HG03196 (cell line): Measurements from ENCODE around the gene NHLRC2.

Source experiments
- ATAC-seq: cut with Tn5 transposase; IDR thresholded peaks from one replicate; pipeline ENCODE4 v1.9.1; 2021; ENCODE audit not compliant: unreplicated experiment

Gene NHLRC2

DNA sequence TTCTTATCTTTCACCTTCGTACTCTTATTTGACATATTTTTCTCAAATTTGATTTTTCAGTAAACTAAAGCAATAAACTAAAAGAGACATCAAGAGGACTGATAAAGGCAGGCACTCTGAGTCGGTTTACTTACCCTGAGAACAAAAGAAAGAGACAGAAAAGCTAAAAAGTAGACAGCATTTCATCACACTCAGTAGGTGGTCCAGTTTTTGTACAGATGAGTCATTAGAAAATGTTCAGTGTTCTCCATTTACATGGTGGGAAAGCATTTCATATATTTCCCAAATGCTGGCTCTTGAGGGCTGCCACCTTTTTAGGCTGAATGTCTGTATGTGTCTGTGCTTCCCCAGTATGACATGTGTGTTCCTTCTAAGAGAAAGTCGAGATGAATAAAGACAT is 52.7 kb downstream of the NHLRC2 start:
- ATAC-seq: no peak

DNA sequence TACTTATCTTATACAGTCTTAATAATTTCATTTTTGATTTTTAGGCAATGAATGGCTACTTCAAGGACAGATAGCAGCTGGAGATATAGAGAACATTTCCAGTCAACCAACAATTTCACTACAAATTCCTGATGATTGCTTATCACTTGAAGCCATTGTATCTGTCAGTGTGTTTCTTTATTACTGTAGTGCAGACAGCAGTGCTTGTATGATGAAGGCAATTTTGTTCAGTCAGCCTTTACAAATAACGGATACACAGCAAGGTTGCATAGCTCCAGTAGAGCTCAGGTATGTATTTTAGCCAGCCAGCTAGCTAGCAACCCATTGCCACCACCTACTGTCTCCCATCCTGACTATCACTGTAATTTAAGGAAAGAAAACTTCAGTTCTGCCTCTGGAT is 53.8 kb downstream of the NHLRC2 start:
- no peak for ATAC-seq

DNA sequence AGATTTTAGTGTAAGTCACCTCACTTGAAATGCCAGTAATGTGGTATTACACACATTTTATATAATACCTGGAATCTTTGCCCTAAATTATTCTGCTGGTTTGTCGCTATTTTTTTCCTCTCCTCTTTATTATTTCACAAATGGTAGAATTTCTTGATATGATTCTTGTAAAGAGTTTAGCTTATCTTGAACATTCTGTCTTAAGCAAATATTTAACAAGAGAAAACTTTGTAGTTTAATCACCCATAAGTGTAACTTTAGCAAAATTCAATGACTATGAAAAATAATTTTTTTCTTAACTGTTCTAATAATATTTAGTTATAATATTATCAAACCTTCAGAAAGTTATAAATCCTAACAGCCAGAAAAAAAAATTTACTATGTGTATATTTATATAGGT is 56.7 kb downstream of the NHLRC2 start:
- no peak for ATAC-seq

DNA sequence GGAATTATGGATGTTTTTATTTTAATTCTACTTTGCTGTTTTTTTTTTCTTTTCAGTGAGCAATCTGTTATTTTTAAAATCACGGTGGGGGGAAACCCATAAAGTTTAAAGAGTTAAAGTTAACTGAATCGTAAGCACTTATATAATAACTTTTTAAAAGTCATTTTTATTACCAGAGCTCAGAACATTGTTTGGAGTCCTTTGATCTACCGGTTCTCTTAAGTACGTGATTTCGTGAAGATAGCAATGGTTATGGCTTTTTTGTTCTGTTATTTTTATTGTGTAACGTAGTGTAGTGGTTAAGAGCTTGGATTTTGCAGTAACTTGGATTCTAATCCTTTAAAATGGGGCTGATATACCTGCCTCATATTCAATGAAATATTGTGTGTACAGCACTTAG is 57.4 kb downstream of the NHLRC2 start:
- no peak for ATAC-seq

DNA sequence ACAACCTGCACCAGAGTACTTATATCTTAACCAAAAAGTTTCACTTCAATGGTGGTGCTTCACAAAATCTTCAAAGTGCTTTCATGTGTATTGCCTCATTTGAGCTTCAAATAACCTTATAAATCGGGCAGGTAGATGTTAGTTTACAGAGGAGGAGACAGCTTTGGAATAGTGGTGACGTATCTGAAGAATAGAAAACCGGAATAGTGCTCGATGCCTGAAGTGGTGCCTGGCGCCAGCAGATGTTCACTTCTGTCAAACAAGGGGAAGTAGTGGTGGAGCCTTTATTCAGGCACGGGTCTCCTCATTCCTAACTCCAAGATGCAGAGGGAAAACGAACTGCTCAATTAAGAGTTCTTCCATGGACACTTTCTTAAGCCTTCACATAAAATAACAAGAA is 58.1 kb downstream of the NHLRC2 start:
- no peak for ATAC-seq

DNA sequence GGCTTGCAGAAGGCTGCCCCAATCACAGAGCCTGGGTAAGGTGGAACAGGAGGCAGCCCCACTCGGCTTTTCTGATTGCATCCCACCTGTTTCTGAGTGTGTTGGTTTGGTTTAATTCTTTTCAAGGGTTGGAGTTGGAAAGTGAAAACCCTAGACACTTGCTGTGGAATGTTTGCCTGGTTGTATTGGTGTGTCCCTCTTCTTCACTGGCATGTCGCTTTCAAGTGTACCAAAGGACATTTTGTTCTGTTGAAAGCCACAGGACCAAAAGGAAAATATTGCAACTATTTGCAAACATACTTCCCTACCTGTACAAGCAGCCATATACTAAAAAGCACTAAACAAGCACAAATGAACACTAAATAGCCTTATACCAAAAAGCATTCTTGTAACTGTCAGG is 60.5 kb downstream of the NHLRC2 start:
- ATAC-seq: no peak

DNA sequence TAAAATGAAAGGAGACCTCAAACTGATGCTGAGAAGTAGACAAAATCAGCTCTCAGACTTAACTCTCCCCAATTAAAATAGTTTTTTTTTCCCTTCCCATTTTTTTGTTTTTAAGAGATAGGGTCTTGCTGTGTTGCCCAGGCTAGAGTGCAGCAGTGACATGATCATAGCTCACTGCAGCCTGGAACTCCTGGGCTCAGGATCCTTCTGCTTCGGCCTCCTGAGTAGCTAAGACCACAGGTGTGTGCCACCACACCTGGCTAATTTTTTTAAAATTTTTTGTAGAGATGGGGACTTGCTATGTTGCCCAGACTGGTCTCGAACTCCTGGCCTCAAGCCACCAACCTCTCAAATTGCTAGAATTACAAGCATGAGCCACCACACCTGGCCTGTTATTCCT is 61.1 kb downstream of the NHLRC2 start:
- ATAC-seq: no peak

DNA sequence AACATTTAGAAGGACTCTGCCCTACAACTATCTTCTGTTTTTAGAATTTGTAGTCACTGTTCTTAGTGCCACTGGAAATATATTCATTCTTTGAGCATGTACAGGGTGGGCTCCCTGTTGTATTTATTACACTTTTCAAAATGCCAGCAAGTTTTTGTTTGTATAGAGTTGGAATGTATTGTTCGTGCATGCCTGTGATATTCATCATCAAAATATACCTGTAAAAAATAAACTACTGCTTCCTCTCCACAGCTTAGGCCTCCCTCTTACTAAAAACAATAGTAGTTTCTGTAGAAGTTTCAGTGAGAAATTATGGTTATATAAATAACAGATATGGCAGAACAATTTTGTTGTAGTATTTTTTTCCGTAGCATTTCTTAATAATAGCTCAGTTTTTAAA is 61.6 kb downstream of the NHLRC2 start:
- no peak for ATAC-seq

DNA sequence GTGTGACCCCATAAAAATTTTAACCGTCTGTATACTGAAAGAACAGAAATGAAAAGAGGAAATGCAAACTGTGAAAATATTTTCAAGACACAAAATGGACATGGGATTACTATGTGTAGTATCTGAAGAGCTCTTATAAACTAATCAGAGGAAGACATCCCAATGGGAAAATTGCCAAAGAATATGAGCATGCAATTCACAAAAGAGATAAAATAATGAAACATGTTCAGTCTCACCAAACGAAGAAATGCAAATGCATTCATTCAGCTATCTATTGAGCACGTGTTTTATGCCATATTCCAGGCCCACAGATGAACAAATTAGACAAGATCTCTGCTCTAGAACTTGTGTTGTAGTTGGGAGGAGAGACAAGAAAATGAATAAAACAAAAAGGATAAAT is 63.2 kb downstream of the NHLRC2 start:
- no peak for ATAC-seq

DNA sequence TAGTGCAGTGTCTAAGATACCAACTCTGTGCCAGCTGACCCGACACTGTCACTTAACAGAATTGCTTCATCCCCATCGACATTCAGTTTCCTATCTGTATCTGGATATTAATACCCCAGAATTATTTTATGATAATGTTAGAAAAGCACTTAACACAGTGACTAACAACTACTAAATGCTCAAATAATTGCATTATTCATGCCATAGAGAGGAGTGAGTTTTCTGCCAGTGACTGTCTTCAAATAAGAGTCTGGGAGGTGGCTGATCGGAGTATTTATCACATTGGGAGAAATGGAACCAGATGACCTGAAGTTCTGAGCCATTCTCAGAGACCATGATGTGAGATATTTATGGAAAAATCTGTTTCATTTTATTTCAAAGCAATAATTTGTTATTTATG is 65.7 kb downstream of the NHLRC2 start:
- no peak for ATAC-seq

DNA sequence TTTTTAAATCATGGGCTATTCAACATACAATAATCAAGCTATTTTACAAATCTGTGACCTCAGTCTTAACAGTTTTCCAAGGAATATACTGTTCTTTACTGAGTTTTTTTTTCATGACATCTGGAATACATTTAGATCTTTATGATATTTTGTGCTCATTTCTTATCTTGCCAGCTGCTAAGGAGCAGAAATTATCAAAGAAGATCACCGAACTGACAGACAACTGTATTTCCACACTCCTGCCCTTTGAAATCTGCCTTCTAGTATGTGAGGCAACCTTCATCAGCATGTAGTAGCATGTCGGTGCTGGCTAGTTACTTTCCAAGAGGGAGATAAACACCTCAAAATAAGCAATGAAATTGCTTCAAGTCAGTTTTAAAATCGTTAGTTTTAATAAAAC is 66.4 kb downstream of the NHLRC2 start:
- ATAC-seq: no peak

DNA sequence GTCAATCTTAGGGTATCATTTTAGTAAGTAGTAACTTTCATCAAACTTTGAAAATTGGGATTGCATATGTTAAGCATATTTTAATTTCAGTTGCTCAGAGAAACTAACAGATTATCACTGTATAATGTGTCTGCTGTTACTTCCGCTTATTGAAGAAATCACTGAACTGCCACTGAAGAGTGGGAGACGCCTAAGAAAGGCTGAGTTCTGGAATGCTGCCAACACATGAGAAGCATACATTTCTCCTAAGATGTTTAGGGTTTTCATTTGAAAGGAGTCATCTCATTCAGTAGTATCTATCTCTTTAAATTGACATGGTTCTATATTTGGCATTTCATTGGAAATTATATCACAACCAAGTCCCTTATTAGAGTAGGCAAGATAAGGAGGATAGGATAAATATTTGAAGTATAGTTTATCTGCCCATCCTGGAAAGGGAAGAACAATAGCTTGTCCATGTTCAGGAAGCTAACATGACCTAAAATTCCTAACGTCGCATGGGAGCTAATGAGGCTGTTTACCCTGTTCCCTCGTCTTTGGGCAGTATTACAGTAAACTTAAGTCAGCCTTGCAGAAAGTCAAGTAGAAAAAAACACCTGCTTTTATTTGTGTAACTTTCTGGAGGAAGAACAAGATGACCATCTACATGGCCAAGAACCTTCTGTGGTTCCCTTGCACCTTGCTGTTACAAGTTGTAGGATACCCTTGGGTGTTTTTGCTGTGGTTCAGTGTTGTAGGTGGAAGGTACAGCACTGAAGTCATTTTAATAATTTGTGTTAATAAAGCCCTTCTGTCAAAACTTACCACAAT is 67.3 kb downstream of the NHLRC2 start:
- no peak for ATAC-seq

DNA sequence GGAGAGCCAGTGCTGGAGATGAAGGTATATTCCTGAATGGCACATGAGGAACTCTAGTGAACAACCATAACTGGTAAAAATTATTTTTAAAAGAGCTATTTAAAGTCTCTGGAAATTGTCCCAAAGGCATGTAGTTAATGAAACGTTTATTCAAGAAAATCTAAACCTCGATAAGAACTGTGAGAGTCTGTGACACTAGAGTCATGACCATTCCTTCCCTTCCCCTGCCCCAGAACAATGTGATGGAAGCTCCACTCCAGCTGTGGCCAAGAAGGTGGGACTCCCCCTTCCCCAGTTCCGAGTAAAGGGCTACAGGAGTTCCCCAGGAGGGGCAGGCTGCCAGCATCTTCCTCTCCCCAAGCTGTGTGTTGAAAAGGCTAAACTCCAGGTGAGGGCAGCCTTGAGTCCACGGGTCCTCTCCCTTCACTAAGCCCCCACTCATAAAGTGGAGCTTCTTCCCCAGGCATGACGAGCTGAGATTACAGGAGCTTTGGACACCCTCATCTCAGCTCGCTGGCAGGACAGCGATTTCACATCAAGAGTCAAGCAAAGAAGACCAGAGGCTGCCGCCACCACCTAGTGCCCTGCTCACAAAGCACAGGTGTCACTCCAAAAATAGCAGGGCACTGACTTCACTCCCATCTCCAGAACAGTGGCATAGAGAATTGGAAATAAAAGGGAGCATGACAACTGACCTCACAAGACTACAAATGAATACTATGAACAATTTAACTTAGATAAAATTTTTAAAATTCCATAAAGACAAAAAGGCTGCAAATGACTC is 68.5 kb downstream of the NHLRC2 start:
- ATAC-seq: no peak

DNA sequence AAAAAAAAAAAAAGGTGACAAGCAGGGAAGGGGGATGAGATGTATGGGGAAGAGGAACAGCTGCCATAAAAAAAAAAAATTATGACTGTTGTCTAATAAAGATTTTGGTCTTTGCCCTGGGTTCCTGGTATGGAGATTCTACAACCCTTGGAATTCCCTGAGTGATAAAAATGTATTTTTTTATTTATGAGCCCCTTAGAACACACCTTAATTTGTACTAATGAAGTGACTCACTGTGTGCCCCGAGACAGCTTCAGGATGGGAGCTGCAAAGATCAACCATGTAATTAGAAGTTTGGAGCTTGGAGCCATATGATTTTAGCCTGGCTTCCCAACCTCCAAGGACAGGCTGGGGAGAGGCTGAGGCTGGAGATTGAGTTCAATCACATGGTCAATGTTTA is 69.7 kb downstream of the NHLRC2 start:
- no peak for ATAC-seq

DNA sequence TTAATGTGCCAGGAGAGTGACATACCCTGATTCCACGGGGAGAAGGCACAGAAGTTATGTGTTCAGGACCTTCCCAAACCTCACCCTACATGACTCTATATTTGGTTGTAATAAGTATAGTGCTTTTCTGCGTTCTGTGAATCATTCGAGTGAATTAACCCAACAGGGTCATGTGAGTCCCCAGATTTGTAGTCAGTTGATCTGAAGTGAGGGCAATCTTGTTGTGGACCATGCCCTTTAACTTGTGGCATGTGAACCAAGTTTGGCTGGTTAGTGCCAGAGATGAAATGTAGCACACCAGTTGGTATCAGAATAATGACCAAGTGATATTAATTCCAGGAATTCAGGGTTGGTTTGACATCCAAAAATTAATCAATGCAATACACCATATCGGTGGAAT is 70.2 kb downstream of the NHLRC2 start:
- no peak for ATAC-seq

DNA sequence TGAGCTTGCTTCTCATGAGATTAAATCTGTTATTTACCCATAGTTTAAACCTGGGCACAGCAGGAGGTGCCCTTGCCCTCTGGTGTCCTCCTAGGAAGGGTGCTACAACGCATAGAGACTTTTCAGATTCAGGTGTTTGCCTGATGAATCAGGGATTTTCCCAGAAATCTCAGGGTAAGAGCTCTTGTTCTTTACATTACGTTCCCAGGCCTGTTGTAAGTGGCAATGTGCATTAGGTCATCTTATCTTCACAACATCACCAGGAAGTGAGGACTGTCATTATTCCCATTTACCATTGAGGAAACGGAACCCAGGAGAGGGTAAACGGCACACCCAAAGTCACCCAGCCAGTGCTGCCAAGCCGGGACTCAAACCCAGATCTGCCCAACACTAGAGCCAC is 73.0 kb downstream of the NHLRC2 start:
- no peak for ATAC-seq

DNA sequence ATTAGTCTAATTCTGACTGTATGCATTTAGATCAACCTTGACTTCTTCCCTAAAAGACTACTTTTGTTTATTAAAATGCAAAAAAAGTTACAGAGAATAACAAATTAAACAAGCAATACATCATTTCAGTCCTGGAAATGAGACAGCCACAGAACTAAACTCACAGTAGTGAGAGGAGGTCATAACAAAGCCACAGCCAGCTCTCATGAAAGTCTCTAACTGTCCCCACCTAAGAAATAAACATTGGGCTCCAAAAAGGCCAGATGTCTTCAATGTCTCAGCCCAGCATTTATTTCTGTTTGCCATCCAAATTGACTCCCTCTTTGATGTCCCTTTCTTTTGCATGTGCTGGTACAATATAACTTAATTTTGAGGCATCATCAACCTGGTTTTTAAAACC is 74.4 kb downstream of the NHLRC2 start:
- ATAC-seq: no peak

DNA sequence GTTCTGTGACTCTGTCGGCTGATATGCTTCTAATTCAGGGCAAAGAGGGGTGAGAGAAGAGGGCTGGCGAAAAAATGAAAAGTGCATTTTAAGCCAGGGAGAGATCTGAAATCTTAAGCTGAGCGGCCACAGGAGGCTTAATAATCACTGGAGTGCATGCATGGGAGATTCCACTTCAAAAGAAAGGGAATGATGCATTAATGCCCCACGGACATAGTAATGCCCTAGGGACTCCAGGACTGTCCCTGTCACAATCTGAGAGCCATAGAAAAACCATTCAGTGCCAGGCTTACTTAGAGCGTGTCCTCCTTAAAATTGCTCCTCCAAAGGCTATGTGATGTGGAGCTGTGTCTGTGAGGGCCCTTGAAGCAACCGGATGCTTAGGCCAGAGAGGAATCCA is 75.1 kb downstream of the NHLRC2 start:
- no peak for ATAC-seq

DNA sequence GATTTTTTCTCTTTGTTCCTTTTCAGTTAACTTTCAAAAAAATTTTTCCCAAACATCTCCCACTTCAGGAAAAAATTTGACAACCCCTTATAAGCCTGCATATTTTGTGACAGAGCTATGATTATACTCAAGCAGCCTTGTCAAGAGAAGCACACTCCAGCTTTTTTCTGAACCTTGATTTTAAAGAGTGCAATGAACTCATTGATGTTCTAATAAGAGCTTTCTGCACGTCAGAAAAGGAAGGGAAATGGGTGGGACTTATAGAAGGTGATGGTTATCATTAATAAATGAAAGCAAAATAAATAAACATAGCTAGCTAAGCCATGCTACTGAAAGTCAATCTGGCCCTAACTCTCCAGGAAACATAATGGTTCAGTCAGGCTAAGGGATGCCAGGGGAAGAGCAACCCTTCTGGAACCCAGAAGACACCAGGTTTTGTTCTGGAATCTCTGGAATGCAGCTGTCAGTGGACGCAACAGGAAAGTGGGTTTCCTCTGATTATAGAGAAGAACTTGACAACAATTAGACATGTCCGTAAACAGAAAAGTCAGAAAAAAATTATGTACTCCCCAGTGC is 76.1 kb downstream of the NHLRC2 start:
- ATAC-seq: no peak

DNA sequence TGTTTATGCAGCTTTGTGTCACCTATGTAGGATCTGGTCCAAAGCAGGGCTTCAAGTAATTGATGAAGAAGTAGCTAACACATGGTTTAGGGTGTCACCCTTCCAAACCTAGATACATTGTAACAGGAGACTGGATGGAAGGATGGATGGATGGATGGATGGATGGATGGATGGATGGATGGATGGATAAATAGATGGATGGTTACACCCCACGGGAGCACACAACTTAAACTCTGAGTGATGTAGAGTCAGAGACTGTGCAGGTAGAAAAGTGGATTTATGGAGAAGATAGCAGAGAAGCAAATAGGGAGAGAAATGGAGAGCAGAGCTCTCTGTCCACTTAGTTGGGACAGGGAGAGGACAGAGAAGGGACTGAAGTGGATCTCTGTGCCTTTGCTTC is 78.4 kb downstream of the NHLRC2 start:
- no peak for ATAC-seq

DNA sequence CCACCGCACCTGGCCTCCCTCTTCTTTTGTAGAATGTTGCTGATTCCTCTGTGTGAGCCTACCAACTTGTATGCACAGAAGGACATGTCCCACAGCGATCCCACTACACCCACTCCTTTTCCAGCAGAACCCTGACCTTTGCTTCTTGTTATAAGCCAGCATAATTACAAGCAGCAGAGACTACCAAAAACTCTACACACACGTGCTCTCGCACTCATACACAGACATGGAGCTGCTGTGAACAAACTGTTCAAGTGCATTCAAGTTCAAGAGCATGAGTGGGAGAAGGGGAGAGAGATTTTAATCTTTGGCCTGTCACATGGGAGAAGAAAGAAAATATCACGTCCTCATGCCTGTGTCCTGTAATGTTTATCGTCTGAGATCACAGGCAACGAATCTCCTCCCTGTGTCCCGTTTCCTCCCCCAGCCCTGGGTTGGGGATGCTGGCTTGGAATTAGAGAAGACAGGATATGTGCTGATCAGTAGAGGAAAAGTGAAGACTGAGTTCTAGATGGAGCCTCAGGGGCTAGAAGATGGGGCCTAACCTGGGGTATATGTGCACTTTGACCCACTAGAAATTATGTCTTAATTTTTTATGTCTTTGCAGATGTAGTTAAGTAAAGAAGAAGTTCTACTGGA is 79.6 kb downstream of the NHLRC2 start:
- ATAC-seq: no peak

DNA sequence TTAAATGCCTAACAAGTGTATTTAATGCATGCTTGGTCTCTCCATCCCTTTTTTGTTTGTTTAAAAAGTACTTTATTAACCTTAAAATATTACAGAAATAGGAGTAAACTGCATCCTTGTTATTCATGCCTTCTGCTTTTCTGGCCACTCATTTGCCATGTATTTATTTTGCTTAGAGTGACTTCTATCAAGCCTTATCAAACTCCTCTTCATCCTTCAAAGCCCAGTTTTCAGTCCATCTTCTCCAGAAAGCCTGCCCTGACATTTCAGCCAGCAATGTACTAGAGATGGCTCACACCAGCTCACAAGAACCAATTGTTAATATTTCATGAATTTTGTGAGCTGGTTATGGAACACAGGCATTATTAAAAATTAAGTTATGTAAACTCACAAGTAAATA is 82.8 kb downstream of the NHLRC2 start:
- ATAC-seq: no peak
